ENCODE results near the gene UBLCP1. TPM values are rescaled to one million over a fixed set of nuclear protein-coding genes. Genes with fewer than 3 reads are reported as not detected.
"Not testable (repeated sequence)": the region's sequence is repeated elsewhere in the genome, so short reads cannot be mapped to it uniquely, and the experiment has no call there.

Gene UBLCP1
- total and polyA plus RNA-seq, 2 experiments from 2014 or later = 24.5 to 39.8 TPM

GRCh38 chr5:159257629-159258283 is 5.3 kb upstream of the UBLCP1 start:
- H3K9me3 ChIP-seq (ENCODE audit: low read depth) = no peaks in the 10 kb centered on the region
- H2AFZ ChIP-seq = no peak overlapping the region

GRCh38 chr5:159258361-159258760 is 4.7 kb upstream of the UBLCP1 start:
- no peak overlapping the region for H2AFZ ChIP-seq
- no peaks in the 10 kb centered on the region for H3K36me3 ChIP-seq (ENCODE audit: low read depth)
- 93 to 100% methylated on average over 2 of the region's 2 CpGs for WGBS, 2 experiments (ENCODE audit: low coverage in 1 of 2, low lambda C conversion rate in 2 of 2, missing lambda C conversion rate in 2 of 2)
- H3K27me3 ChIP-seq (replicated peaks; ENCODE audit: insufficient read depth) = no peaks in the 10 kb centered on the region
- DNase-seq = no peak
- TF ChIP-seq EZH2 (IDR thresholded peaks at IDR 0.05; ENCODE audit: insufficient read depth, poor library complexity, severe bottlenecking) (no peak), EZH2phosphoT487 (IDR thresholded peaks at IDR 0.05; ENCODE audit: insufficient read depth, low read depth) (no peak)
- H3K9ac ChIP-seq = no peak overlapping the region
- in situ Hi-C loops (cut with MboI) = no loop called here
- no peaks in the 10 kb centered on the region for H3K4me1 ChIP-seq (ENCODE audit: insufficient read depth)
- H3K27ac ChIP-seq = no peak overlapping the region
- H3K79me2 ChIP-seq (ENCODE audit: insufficient read depth) = peaks cover 3% of the 10 kb centered on the region
- H3K4me3 ChIP-seq = no peak overlapping the region
- no peaks in the 10 kb centered on the region for H3K9me2 ChIP-seq (ENCODE audit: insufficient read depth)
- no peaks in the 10 kb centered on the region for H3F3A ChIP-seq (ENCODE audit: insufficient read depth)
- H3K4me2 ChIP-seq (ENCODE audit: unreplicated experiment) = no peak overlapping the region
- H4K20me1 ChIP-seq (ENCODE audit: insufficient read depth) = no peaks in the 10 kb centered on the region
- no peaks in the 10 kb centered on the region for H3K9me3 ChIP-seq (ENCODE audit: low read depth)

More at GRCh38 chr5:159257629-159258283, 5.3 kb upstream of the UBLCP1 start:
- Histone ChIP-seq H3K4me2 (ENCODE audit: unreplicated experiment) (no peak overlapping the region), H3K79me2 (ENCODE audit: insufficient read depth) (no peaks in the 10 kb centered on the region), H4K20me1 (ENCODE audit: insufficient read depth) (no peaks in the 10 kb centered on the region), H3K9ac (no peak overlapping the region), H3K27ac (no peak overlapping the region), H3K4me3 (no peak overlapping the region), H3K36me3 (ENCODE audit: low read depth) (no peaks in the 10 kb centered on the region), H3K27me3 (replicated peaks; ENCODE audit: insufficient read depth) (no peaks in the 10 kb centered on the region), H3K9me2 (ENCODE audit: insufficient read depth) (no peaks in the 10 kb centered on the region), H3F3A (ENCODE audit: insufficient read depth) (no peaks in the 10 kb centered on the region), H3K4me1 (ENCODE audit: insufficient read depth) (no peaks in the 10 kb centered on the region)
- TF ChIP-seq EZH2 (IDR thresholded peaks at IDR 0.05; ENCODE audit: insufficient read depth, poor library complexity, severe bottlenecking) = no peak
- TF ChIP-seq EZH2phosphoT487 (IDR thresholded peaks at IDR 0.05; ENCODE audit: insufficient read depth, low read depth) = no peak
- 77 to 79% methylated on average over 6 of the region's 6 CpGs for WGBS, 2 experiments (ENCODE audit: low coverage in 1 of 2, low lambda C conversion rate in 2 of 2, missing lambda C conversion rate in 2 of 2)
- in situ Hi-C loops (cut with MboI) = no loop called here
- no peak for DNase-seq

DNA sequence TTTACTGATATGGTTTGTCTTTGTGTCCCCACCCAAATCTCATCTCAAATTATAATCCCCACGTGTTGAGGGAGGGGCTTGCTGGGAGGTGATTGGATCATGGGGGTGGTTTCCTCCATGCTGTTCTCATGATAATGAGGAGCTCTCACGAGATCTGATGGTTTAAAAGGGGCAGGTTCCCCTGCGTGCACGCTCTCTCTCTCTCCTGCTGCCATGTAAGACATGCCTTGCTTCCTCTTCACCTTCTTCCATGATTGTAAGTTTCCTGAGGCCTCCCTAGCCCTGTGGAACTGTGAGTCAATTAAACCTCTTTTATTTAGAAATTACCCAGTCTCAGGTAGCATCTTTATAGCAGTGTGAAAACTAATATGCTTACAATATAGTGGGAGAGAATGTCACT is 2.9 kb upstream of the UBLCP1 start:
- WGBS, 2 experiments (ENCODE audit: low coverage in 1 of 2, low lambda C conversion rate in 2 of 2, missing lambda C conversion rate in 2 of 2) = 43 to 48% methylated on average over 4 of the region's 4 CpGs
- H3K27ac ChIP-seq; H4K20me1 ChIP-seq (ENCODE audit: insufficient read depth); H3K27me3 ChIP-seq (replicated peaks; ENCODE audit: insufficient read depth); H3K9me2 ChIP-seq (ENCODE audit: insufficient read depth); DNase-seq; H3K4me2 ChIP-seq (ENCODE audit: unreplicated experiment); H3K9me3 ChIP-seq (ENCODE audit: low read depth); H2AFZ ChIP-seq; H3F3A ChIP-seq (ENCODE audit: insufficient read depth); H3K4me3 ChIP-seq; H3K9ac ChIP-seq; in situ Hi-C loops (cut with MboI); H3K36me3 ChIP-seq (ENCODE audit: low read depth): not testable (repeated sequence)
- Histone ChIP-seq H3K79me2 (ENCODE audit: insufficient read depth) (peaks cover 22% of the 10 kb centered on the region), H3K4me1 (ENCODE audit: insufficient read depth) (0 out of 2 replicates have a peak, but pooled peaks cover 10% of the 10 kb centered on the region)

DNA sequence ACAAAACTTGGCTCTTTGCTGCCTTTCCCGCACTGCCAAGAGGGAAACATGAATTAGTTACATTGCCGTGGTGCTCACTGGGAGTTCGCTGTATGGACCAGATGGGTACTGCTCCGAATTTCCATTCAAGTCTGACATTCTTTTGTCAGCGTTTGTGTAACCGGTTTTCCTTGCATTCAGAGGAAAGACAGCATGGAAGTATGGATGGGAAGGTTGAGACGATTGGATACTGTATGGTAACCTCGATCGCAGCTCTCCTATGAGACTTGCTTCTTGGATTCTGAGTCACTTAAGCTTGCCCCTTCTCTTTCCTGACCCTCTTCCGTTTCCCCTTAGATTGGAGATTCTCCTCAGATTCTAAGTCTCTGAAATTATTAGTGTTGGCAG is 625 bp upstream of the UBLCP1 start:
- Histone ChIP-seq H3K27me3 (replicated peaks; ENCODE audit: insufficient read depth) (no peaks in the 10 kb centered on the region), H3K4me1 (ENCODE audit: insufficient read depth) (0 out of 2 replicates have a peak, but pooled peaks cover 10% of the 10 kb centered on the region), H3K9me3 (ENCODE audit: low read depth) (no peaks in the 10 kb centered on the region), H3K36me3 (ENCODE audit: low read depth) (no peaks in the 10 kb centered on the region), H3K4me3 (peak overlapping the region; percentile 92), H3K9ac (peak overlapping the region; percentile 86), H3F3A (ENCODE audit: insufficient read depth) (no peaks in the 10 kb centered on the region), H3K27ac (peak overlapping the region; percentile 82), H4K20me1 (ENCODE audit: insufficient read depth) (no peaks in the 10 kb centered on the region), H2AFZ (peak overlapping the region; percentile 97), H3K79me2 (ENCODE audit: insufficient read depth) (peaks cover 44% of the 10 kb centered on the region), H3K9me2 (ENCODE audit: insufficient read depth) (no peaks in the 10 kb centered on the region), H3K4me2 (ENCODE audit: unreplicated experiment) (peak overlapping the region; percentile 97)
- WGBS, 2 experiments (ENCODE audit: low coverage in 1 of 2, low lambda C conversion rate in 2 of 2, missing lambda C conversion rate in 2 of 2) = 37 to 39% methylated on average over 10 of the region's 10 CpGs
- in situ Hi-C loops (cut with MboI) = no loop called here
- TF ChIP-seq EZH2phosphoT487 (IDR thresholded peaks at IDR 0.05; ENCODE audit: insufficient read depth, low read depth) (no peak), EZH2 (IDR thresholded peaks at IDR 0.05; ENCODE audit: insufficient read depth, poor library complexity, severe bottlenecking) (no peak)
- DNase-seq = peak; percentile 21

- H3K9me2 ChIP-seq (ENCODE audit: insufficient read depth) = no peaks in the 10 kb centered on the region
These were observed 447 bp downstream of the UBLCP1 start for GRCh38 chr5:159263569-159263905.

GRCh38 chr5:159266764-159267163 is 3.7 kb downstream of the UBLCP1 start:
- H4K20me1 ChIP-seq (ENCODE audit: insufficient read depth); H3K9me3 ChIP-seq (ENCODE audit: low read depth); DNase-seq; H3K9me2 ChIP-seq (ENCODE audit: insufficient read depth); H3K27ac ChIP-seq; H3F3A ChIP-seq (ENCODE audit: insufficient read depth); in situ Hi-C loops (cut with MboI); H3K9ac ChIP-seq; H3K4me2 ChIP-seq (ENCODE audit: unreplicated experiment); H3K4me3 ChIP-seq; H3K27me3 ChIP-seq (replicated peaks; ENCODE audit: insufficient read depth); H2AFZ ChIP-seq: not testable (repeated sequence)
- 100% methylated on average over 2 of the region's 2 CpGs for WGBS, 2 experiments (ENCODE audit: low coverage in 1 of 2, low lambda C conversion rate in 2 of 2, missing lambda C conversion rate in 2 of 2)
- H3K79me2 ChIP-seq (ENCODE audit: insufficient read depth) = peaks cover 55% of the 10 kb centered on the region
- 0 out of 2 replicates have a peak, but pooled peaks cover 10% of the 10 kb centered on the region for H3K4me1 ChIP-seq (ENCODE audit: insufficient read depth)
- peaks cover 20% of the 10 kb centered on the region for H3K36me3 ChIP-seq (ENCODE audit: low read depth)

More at GRCh38 chr5:159263569-159263905, 447 bp downstream of the UBLCP1 start:
- Histone ChIP-seq H3K4me1 (ENCODE audit: insufficient read depth) (0 out of 2 replicates have a peak, but pooled peaks cover 10% of the 10 kb centered on the region), H3K9ac (peak overlapping the region; percentile 86), H4K20me1 (ENCODE audit: insufficient read depth) (no peaks in the 10 kb centered on the region), H3K4me2 (ENCODE audit: unreplicated experiment) (peak overlapping the region; percentile 97), H3K36me3 (ENCODE audit: low read depth) (no peaks in the 10 kb centered on the region), H2AFZ (peak overlapping the region; percentile 97), H3K79me2 (ENCODE audit: insufficient read depth) (peaks cover 55% of the 10 kb centered on the region), H3K9me3 (ENCODE audit: low read depth) (no peaks in the 10 kb centered on the region), H3K27ac (peak overlapping the region; percentile 82), H3F3A (ENCODE audit: insufficient read depth) (no peaks in the 10 kb centered on the region), H3K27me3 (replicated peaks; ENCODE audit: insufficient read depth) (no peaks in the 10 kb centered on the region), H3K4me3 (peak overlapping the region; percentile 92)
- DNase-seq = no peak
- in situ Hi-C loops (cut with MboI) = no loop called here
- TF ChIP-seq EZH2 (IDR thresholded peaks at IDR 0.05; ENCODE audit: insufficient read depth, poor library complexity, severe bottlenecking) (no peak), EZH2phosphoT487 (IDR thresholded peaks at IDR 0.05; ENCODE audit: insufficient read depth, low read depth) (no peak)
- WGBS, 2 experiments (ENCODE audit: low coverage in 1 of 2, low lambda C conversion rate in 2 of 2, missing lambda C conversion rate in 2 of 2) = 1 to 2% methylated on average over 10 of the region's 10 CpGs
